ENCODE results near the gene COLEC11.
A peak's percentile ranks its signal among the peaks of the same experiment; 100 is the strongest.

COLEC11 gene

DNA sequence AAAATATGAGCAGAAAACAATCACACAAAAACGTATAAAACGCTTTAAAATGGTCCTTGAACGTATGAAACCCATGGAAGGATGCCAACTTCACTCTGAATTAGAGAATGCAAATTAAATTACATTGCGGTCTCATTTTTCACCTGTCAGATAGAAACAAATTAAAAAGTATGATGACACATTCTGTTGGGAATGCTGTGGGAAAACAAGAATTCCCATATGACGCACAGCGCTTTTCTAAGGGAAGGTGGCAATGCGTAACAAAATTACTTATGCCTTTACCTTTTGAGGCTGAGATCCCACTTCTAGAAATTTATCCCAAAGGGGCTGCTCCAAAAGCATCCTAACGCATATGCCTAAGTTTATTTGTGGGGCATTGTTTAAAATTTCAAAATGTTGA lies 23.6 kb upstream of the COLEC11 start:
- no peaks in the 10 kb centered on the region for H3K27me3 ChIP-seq (ENCODE audit: insufficient read depth, low read length)
- H3K79me2 ChIP-seq (ENCODE audit: insufficient read depth, low read length): peaks cover 9% of the 10 kb centered on the region
- H3K36me3 ChIP-seq (ENCODE audit: insufficient read depth, low read length): peaks cover 9% of the 10 kb centered on the region
- no peak overlapping the region for H3K9ac ChIP-seq (ENCODE audit: low read length)
- H3K4me2 ChIP-seq (ENCODE audit: low read length): no peak overlapping the region
- no peak overlapping the region for H2AFZ ChIP-seq (ENCODE audit: low read length)
- no peaks in the 10 kb centered on the region; the same call in 1 of the 2 replicates for H3F3A ChIP-seq (ENCODE audit: insufficient read depth, low read length)
- no peak overlapping the region for H3K27ac ChIP-seq (ENCODE audit: low read depth, low read length, poor library complexity, severe bottlenecking)
- H3K4me3 ChIP-seq (ENCODE audit: low read depth, low read length, poor library complexity, severe bottlenecking): no peak overlapping the region
- H3K9me3 ChIP-seq (ENCODE audit: low read length): no peaks in the 10 kb centered on the region
- peaks cover 21% of the 10 kb centered on the region for H3K4me1 ChIP-seq (ENCODE audit: insufficient read depth, low read length, severe bottlenecking)
- TF ChIP-seq, protein P1, sequence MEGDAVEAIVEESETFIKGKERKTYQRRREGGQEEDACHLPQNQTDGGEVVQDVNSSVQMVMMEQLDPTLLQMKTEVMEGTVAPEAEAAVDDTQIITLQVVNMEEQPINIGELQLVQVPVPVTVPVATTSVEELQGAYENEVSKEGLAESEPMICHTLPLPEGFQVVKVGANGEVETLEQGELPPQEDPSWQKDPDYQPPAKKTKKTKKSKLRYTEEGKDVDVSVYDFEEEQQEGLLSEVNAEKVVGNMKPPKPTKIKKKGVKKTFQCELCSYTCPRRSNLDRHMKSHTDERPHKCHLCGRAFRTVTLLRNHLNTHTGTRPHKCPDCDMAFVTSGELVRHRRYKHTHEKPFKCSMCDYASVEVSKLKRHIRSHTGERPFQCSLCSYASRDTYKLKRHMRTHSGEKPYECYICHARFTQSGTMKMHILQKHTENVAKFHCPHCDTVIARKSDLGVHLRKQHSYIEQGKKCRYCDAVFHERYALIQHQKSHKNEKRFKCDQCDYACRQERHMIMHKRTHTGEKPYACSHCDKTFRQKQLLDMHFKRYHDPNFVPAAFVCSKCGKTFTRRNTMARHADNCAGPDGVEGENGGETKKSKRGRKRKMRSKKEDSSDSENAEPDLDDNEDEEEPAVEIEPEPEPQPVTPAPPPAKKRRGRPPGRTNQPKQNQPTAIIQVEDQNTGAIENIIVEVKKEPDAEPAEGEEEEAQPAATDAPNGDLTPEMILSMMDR (IDR thresholded peaks at IDR 0.05; ENCODE audit: low read length): no peak
- TF ChIP-seq EZH2 (IDR thresholded peaks at IDR 0.05; ENCODE audit: borderline replicate concordance, low read length): no peak
- no peaks in the 10 kb centered on the region for H3K9me2 ChIP-seq (ENCODE audit: low read depth, low read length)
- no peaks in the 10 kb centered on the region for H4K20me1 ChIP-seq (ENCODE audit: insufficient read depth, low read length)

DNA sequence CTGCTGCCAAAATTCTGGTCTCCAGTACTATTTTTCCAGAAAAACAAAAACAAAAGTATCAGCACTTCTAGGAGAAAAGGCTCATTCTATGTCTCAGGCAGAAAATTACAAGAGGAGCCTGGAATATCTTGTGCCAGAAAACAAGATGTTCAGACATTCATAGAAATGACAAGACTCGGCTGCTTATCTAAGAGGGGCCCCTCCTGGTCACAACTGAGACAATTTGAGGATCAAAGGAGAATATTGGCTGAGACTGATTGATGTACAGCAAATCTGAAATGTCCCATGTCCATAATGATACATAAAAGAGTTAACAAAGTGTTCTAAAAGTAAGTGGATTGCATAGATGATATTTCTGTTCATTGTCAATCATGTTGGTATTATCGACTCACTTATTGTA lies 22.3 kb upstream of the COLEC11 start:
- Histone ChIP-seq H3K4me2 (ENCODE audit: low read length) (no peak overlapping the region), H2AFZ (ENCODE audit: low read length) (no peak overlapping the region), H3K27me3 (ENCODE audit: insufficient read depth, low read length) (no peaks in the 10 kb centered on the region), H3K36me3 (ENCODE audit: insufficient read depth, low read length) (peaks cover 23% of the 10 kb centered on the region), H3K4me3 (ENCODE audit: low read depth, low read length, poor library complexity, severe bottlenecking) (no peak overlapping the region), H3K9me3 (ENCODE audit: low read length) (no peaks in the 10 kb centered on the region), H4K20me1 (ENCODE audit: insufficient read depth, low read length) (no peaks in the 10 kb centered on the region), H3K9me2 (ENCODE audit: low read depth, low read length) (no peaks in the 10 kb centered on the region), H3K79me2 (ENCODE audit: insufficient read depth, low read length) (peaks cover 21% of the 10 kb centered on the region), H3K4me1 (ENCODE audit: insufficient read depth, low read length, severe bottlenecking) (peaks cover 35% of the 10 kb centered on the region), H3K27ac (ENCODE audit: low read depth, low read length, poor library complexity, severe bottlenecking) (no peak overlapping the region), H3F3A (ENCODE audit: insufficient read depth, low read length) (peaks cover 4% of the 10 kb centered on the region; the same call in 1 of the 2 replicates), H3K9ac (ENCODE audit: low read length) (peak overlapping the region; percentile 25)
- TF ChIP-seq EZH2 (IDR thresholded peaks at IDR 0.05; ENCODE audit: borderline replicate concordance, low read length): no peak
- TF ChIP-seq, protein P1 (IDR thresholded peaks at IDR 0.05; ENCODE audit: low read length): peak; percentile 12; the same call in 1 of the 2 replicates

DNA sequence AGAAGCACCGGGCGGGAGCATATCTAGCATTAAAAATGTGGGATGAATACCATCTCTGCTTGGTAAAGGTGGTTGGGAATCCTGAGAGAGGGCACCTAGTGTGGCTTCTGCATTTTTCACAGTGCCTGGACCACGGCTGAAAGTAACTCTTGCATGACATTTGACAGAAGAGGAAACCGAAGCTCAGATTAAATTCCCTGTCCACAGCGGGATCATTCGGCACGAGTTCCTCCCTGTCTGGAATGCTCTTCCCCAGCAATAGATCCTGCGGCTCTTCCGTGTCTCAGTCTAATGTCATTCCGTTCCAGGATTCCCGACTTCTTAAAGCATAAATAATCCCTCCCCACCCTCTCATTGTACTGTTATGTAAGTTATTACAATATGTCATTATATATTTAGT lies 20.8 kb upstream of the COLEC11 start:
- H3K36me3 ChIP-seq (ENCODE audit: insufficient read depth, low read length): peaks cover 38% of the 10 kb centered on the region
- 0 out of 2 replicates have a peak, but pooled peaks cover 3% of the 10 kb centered on the region for H4K20me1 ChIP-seq (ENCODE audit: insufficient read depth, low read length)
- H3K9ac ChIP-seq (ENCODE audit: low read length): no peak overlapping the region
- H3K9me3 ChIP-seq (ENCODE audit: low read length): no peaks in the 10 kb centered on the region
- H3K9me2 ChIP-seq (ENCODE audit: low read depth, low read length): no peaks in the 10 kb centered on the region
- peaks cover 50% of the 10 kb centered on the region for H3K4me1 ChIP-seq (ENCODE audit: insufficient read depth, low read length, severe bottlenecking)
- H3F3A ChIP-seq (ENCODE audit: insufficient read depth, low read length): peaks cover 6% of the 10 kb centered on the region; the same call in 1 of the 2 replicates
- H3K27ac ChIP-seq (ENCODE audit: low read depth, low read length, poor library complexity, severe bottlenecking): no peak overlapping the region
- H3K79me2 ChIP-seq (ENCODE audit: insufficient read depth, low read length): peaks cover 37% of the 10 kb centered on the region
- no peak overlapping the region for H2AFZ ChIP-seq (ENCODE audit: low read length)
- no peaks in the 10 kb centered on the region for H3K27me3 ChIP-seq (ENCODE audit: insufficient read depth, low read length)
- 0 out of 2 replicates have a peak overlapping the region, but pooled peaks have one; percentile 66 for H3K4me2 ChIP-seq (ENCODE audit: low read length)
- peak overlapping the region; percentile 96 for H3K4me3 ChIP-seq (ENCODE audit: low read depth, low read length, poor library complexity, severe bottlenecking)
- TF ChIP-seq EZH2 (IDR thresholded peaks at IDR 0.05; ENCODE audit: borderline replicate concordance, low read length): no peak
- TF ChIP-seq, protein P1 (IDR thresholded peaks at IDR 0.05; ENCODE audit: low read length): no peak

Measured in OCI-LY1 (cell line).